Measurements from ENCODE around the gene VPS11.
"Not testable (repeated sequence)": the region's sequence is repeated elsewhere in the genome, so short reads cannot be mapped to it uniquely, and the experiment has no call there.

VPS11 gene

DNA sequence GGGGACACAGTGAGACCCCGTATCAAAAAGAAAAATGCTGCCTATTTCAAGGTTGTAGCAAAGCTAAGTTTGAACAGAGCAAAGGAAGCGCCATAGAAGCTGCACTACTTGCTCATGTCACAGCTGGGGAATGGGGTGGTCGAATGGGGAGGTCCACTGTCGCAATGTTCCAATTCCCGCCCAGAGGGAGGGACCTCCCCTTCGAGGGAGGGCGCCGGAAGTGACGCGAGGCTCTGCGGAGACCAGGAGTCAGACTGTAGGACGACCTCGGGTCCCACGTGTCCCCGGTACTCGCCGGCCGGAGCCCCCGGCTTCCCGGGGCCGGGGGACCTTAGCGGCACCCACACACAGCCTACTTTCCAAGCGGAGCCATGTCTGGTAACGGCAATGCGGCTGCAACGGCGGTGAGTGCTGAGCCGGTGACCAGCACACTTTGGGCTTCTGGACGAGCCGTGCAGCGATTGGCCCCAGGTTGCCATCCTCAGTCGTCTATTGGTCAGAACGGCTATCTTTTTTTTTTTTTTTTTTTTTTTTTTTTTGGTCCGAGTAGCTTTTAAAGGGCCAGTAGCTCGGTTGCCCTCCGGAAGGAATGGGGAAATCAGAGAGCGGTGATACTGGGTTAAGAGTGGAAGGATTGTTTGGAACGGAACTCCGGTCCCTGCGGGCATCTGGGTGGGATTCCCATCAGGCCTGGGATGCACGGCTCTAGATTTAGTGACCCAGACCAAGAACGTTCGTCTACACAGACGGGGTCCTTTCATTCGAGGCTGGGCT, 17.2 kb downstream of the VPS11 start, which contains the start of gene HMBS:
TSS of gene HMBS (plus strand) at position 219 of the 774 bp plus-strand sequence. CDS start at position 372, 153 bp downstream.
- DNase-seq, result peak; percentile 74 to 90 (median 87)

DNA sequence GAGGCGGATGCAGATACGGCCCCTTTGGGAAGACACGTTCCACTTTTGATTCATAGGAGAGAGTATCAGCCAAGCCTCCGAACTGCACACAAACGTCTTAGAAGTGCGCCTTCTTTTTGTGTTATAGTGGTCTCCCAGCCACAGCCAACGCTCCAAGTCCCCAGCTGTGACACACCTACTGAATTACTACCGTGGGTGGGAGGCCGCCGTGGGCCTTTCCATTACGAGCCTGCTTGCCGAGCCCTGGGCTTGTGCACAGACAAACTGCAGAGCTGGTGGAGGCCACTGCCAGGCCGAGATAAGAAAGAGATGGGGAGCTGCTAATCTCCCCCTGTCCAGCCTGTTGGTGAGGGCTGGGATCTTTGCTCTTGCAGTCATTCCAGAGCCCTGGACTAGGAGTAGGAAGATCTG, 17.8 kb downstream of the VPS11 start:
- peak in 4 of 6 experiments; percentile 9 to 48 (median 25) for DNase-seq

DNA sequence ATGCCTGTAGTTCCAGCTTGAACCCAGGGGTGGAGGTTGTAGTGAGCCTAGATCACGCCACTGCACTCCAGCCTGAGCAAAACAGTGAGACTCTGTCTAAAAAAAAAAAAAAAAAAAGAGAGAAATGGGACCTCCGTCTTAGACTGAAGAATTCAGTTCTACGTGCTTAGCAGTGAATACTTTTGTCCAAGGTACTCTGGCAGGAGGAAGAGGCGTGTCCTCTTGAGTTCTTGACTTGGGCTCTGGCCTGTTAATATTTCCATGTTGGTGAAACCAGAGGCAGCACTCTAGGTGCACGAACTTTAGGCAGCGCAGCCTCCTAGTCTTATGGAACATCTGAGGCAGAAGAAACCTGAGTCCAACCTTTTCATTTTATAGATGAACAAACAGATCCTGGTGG, 19.5 kb downstream of the VPS11 start:
- no peak for DNase-seq

DNA sequence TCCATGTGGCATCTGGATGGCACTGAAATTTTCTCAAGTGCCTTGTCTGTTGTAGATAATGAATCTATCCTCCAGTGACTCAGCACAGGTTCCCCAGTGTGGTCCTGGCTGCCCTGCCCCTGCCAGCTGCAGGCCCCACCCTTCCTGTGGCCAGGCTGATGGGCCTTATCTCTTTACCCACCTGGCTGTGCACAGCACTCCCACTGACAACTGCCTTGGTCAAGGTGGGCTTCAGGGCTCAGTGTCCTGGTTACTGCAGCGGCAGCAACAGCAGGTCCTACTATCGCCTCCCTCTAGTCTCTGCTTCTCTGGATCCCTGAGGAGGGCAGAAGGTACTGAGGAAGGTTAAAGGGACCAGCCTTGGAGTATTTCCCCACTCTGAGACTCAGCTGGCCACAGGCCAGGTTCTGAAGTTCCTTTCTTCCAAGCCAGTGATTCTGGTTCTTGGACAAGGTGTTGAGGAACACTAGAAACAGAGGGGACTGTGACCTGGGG, 20.2 kb downstream of the VPS11 start:
- DNase-seq, result no peak

DNA sequence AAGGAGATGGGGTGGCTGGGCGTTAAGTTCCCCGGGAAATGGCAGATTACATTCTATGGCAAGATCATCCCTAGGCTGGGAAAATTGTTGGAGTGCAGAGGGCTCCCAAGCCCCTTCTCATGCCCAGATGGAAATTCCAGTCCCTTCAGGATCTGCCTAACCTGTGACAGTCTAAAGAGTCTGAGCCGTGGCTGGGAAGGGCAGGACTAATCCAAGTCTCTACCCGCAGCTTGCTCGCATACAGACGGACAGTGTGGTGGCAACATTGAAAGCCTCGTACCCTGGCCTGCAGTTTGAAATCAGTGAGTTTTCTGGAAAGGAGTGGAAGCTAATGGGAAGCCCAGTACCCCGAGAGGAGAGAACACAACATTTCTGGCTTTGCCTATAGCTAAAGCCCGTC, 20.8 kb downstream of the VPS11 start:
- DNase-seq, result no peak

DNA sequence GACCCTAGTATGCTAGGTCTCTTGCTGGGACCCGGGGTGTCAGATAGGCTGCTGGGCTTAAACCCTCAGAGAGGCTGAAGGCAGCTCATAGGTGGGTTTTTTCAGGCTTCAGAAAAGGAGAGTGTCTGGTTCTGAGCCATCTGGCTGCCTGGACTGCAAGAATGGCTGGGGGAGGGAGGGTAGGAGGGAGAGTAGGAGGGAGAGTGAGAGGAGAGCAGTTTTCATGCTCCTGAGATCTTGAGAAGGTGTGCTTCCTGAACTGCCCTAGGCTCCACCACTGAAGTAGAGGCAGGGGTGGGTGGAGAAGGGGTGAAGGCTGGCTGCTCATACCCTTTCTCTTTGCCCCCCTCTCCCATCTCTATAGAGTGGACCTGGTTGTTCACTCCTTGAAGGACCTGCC, 21.7 kb downstream of the VPS11 start:
- DNase-seq, result no peak

DNA sequence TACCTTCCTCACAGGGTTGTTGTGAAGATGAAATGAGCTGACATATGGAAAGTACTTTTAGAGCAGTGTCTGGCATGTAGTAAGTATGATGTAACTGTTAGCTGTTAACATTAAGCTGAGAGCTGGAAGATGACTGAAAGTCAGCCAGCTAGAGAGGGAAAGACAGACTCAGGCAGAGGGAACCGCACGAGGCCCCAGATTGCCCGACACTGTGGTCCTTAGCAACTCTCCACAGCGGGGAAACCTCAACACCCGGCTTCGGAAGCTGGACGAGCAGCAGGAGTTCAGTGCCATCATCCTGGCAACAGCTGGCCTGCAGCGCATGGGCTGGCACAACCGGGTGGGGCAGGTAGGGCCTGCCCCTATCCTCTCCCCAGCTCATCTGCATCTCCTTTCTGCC, 23.6 kb downstream of the VPS11 start:
- no peak for DNase-seq

DNA sequence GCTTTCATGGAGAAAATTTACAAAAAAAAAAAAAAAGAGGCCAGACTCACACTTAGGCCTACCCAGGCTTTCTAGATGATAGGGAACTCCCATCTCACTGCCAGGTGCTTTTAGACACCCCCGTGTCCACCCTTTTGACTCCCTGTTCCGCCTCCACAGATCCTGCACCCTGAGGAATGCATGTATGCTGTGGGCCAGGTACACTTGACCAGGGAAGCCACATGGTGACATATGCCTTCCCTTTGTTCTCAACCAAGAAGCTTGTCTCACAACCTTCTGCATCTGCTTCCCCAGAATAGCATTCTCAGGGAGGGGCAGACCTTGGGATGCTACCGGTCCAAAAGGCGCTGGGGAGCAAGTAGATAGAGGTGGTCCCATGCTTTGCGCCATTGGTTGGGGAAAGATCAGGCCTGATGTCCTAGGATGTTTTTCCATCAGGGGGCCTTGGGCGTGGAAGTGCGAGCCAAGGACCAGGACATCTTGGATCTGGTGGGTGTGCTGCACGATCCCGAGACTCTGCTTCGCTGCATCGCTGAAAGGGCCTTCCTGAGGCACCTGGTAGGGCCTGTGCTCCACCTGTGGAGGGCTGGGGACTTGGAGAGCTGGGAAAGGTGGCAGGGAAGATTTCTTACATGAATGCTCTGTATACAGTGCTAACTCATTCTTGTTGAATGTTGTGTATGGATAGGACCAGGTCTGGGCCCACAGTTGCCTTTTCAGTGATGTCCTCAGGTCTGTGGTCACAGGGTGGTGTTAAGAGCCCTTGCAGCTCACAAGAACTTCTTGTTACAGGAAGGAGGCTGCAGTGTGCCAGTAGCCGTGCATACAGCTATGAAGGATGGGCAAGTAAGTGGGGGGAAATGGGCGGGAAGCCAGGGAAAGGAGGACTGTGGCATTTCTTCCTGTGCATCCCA, 24.6 kb downstream of the VPS11 start:
- DNase-seq, result no peak

DNA sequence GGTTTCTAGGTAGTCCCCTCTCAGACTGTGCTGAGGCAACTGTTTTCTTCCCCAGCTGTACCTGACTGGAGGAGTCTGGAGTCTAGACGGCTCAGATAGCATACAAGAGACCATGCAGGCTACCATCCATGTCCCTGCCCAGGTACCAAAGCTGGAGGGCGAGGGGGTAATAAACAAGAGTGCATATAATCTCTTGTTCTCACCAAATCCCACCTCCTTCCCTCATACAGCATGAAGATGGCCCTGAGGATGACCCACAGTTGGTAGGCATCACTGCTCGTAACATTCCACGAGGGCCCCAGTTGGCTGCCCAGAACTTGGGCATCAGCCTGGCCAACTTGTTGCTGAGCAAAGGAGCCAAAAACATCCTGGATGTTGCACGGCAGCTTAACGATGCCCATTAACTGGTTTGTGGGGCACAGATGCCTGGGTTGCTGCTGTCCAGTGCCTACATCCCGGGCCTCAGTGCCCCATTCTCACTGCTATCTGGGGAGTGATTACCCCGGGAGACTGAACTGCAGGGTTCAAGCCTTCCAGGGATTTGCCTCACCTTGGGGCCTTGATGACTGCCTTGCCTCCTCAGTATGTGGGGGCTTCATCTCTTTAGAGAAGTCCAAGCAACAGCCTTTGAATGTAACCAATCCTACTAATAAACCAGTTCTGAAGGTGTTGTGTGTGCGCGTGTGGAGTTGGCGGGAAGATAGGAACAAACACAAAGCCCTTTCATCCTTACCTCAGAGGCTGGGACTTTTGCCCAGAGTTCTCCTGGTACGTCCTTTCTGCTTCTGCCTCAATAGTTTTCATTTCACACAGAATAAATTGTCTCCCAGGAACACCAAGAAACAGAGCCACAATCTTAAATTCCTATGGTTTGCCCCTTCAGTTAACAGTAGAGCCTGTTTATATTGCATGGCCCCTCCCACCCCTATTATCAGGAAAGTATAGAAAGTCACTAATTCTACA, 25.5 kb downstream of the VPS11 start:
- no peak for DNase-seq

DNA sequence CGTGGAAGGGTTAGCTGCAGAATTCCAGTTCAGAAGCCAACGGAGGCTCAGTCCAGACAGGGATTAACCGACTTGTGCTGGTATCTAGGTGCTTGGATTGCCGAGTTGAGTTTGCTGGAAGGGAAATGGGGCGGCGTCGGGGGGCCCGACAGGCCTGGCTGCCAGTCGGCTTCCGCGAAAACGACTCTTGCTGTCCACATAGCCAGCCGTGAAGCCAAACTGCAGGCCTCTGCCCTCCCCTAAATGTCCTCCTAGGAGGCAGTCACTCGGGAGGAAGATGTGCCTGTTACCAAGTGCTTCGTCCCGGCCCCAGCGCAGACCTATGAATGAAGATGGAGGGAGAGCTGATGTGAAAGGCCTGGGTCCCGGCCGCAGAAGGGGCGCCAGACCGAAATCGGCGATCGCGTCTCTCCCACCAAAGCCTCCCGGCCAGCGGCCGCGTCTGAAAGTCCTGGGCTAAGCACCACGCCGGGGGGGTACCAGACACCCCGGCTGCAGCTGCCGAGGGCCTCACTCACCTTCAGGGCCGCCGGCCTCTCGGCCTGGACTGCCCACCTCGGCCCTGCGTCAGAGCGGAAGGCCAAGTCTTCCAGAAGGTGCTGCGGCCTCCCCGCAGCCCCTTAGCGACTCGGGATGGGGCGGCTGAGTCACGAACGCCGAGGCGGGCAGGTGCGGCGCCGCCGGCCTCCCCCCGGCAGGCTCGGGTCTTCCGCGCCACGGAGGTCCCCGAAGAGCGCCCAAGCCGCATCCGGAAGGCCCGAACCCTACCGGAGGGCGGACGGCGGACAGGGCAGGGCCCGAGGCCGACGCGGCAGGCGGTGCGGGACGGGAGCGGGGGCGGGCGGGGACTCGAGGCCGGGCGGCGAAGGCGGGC, 26.6 kb downstream of the VPS11 start:
- peak in 3 of 6 experiments; percentile 48 to 57 (median 56) for DNase-seq

DNA sequence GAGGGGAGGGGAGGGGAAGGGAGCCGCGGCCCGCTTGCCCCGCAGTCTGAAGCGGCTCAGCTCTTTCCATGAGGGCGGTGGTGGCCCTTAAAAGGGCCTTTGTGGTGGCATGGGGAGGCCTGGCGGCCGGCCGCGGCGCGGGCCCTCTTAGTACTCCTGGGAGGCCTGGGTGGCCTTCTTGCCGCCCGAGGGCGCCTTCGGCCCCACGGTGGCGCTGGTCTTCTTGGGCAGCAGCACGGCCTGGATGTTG, 27.1 kb downstream of the VPS11 start:
- peak in 1 of 6 experiments; percentile 46 for DNase-seq

DNA sequence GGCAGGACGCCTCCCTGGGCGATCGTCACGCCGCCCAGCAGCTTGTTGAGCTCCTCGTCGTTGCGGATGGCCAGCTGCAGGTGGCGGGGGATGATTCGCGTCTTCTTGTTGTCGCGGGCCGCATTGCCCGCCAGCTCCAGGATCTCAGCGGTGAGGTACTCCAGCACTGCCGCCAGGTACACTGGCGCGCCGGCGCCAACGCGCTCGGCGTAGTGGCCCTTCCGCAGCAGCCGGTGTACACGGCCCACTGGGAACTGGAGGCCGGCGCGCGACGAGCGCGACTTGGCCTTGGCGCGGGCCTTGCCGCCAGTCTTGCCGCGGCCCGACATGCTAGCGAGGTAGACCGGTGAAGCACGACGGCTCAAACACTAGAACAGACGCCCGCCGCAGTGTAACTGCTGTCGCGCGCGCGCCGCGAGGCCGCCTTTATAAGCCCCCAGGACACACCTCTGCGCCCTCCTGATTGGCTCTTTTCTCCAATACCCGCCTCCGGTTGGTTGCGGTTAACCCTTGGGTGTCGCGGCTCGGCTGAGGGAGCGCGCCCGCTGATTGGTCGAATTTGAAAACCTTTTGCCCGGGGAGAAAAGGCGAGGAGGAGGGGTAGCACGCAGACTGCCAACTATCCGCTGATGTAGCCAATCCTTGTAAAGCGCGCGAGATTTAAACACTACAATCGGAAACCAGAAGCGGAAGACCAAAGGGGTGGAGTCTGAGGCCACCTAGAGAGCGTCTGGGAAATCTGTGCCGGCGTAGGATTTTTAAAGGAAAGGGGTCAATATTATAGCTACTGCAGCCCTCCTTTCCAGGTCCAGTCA, 27.7 kb downstream of the VPS11 start:
- peak; percentile 99 to 100 (median 100) for DNase-seq

DNA sequence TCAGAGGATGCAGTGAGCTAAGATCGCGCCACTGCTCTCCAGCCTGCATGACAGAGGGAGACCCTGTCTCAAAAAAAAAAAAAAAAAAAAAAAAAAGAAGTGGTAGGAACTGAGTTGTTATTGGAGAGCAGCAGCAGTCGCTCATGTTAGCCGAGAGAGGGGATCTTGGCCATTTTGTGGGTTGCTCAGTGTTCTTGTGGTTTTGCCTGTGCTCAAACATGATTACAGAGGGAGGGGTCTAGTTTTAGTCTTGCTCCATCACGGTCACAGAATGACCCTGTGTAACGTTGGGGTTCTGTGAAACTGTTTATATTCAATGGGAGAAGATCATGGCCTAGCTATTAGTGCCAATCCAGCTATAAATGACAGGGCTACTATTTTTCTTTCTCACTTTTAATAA, 32.1 kb downstream of the VPS11 start:
- DNase-seq, result no peak

DNA sequence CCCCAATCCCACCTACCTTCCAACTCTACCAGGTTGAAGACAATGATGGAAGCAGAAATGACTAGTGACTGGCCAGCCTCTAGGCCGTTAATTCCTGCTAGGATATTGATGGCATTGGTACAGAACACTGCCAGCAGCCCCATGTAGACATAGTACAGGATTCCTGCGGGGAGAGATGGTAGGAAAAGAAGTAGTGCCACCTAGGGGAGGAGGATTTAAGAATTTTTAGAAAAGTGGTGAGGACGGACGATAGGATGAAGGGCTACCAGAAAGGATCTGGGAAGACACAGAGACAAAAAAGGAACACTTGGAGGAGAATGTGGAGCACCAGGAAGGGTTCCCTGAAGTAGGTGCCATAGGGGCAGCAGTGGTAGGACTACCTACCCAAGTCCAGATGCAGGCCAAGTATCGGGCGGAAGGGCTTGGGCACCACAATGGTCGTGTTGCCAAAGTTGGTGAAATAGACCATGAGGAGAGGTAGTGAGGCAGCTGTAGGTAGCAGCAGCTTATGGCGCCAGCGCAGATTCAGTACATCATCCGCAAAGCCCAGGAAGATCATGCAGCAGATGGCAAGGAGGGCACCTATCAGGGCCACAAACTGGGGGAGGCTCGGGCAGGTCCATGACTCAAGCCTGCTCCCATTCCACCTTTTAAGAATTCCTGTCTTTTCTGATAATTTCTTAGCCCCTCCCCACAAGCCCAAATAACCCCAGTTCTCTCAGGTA, 32.8 kb downstream of the VPS11 start:
- no peak for DNase-seq

DNA sequence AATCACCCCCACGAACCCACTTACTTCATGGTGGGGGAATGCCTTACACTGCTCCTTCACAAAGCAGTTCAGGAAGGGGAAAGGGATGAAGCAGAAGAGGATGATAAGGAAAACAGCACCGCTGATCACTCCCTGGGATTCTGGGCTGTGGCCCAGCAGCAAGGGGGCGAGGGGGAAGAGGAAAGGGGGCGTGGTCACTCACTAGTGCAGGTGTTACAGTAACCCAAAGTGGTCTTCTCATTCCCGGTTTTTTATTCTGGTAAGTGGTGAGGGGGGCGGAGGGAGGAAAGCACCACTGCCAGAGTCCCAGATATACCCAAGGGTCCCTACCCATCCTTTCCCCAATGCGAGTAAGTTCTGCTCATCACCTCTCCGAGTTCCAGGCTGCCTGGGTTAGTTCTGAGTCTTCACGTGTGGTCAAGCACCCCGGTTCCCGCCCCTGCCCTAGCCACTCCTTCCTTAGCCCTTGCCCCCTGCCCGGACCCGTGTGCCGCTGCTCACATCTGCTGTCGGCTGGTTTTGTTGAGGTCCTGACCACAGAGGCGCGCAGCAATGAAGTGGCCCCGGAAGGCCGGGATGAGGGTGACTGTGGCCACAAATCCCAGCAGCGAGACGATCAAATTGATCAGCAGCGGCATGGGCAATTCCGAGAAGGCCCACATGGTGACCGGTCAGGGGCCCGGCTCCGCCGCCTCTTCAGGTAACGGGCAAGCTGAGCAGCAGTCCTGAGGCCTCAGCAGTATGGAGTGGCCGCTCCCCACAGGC, 33.6 kb downstream of the VPS11 start:
- DNase-seq, result no peak

DNA sequence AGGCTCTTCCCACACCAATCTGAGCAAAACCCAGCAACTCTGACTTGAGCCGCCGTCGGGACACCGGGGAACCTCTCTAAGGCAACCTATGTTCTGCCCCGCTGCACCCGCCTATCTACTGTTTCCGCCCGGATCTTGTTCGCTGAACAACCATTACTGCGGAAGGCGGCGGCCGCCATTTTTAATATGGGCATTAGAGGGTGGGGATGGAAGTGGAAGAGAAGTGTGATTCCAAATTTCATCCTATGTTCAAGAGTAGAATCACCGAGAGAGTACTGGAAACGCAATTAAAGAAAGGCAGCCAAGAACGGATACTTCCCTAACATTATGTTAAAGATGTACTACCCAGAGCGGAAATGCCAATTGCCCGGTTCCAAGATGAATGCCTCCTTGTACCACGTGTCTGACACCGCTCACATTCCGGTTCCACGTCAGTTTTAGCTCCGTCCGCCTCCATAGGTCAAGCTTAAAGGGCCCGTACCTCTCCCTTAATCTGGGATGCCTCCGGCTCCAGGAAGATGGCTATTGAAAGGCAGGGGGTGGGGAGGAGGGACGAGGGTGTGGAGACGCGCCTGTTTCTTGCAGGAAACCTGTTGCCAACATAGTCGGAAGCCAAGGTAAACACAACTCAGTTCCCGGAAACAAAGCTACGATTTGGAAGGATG, 34.3 kb downstream of the VPS11 start, which contains the start of gene DPAGT1:
TSS of gene DPAGT1 (minus strand) at position 95 of the 665 bp plus-strand sequence. CDS start 198 bp downstream, outside the sequence.
- peak; percentile 72 to 97 (median 84) for DNase-seq

DNA sequence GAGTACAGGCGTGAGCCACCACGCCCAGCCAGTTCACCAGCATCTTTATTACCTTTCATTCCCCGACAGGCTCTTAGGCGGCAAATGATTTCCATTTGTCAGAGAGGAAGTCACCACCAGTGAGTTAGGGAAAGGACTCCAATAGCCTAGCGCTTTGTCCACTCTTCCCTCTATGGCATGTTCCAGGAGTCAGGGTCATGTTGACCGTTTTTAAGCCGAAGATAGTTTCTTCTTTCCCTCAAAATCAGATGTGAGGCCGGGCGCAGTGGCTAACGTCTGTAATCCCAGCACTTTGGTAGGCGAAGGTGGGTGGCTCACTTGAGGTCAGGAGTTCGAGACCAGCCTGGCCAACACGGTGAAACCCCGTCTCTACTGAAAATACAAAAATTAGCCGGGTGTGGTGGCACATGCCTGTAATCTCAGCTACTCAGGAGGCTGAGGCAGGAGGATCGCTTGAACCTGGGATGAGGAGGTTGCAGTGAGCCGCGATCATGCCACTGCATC, 35.6 kb downstream of the VPS11 start:
- not testable (repeated sequence) for DNase-seq

DNA sequence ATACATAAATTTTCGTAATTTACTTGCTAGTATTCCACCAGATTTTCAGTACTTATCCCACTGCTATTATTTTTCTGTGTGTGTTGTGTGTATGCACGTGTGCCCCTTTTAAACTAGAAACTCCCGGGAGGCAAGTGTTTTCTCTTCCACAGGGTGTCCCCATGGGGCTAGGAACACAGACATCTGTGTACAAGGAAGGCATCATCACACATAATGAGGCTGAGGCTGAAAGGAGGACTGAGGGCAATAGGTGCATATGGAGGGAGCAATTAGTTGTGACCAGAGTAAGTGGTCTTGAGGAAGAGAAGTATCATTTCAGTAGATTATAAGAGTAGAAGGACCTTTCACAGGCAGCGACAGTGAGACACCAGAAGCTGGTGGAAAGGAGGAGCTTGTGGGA, 36.2 kb downstream of the VPS11 start:
- peak in 1 of 6 experiments; percentile 6 for DNase-seq

All from stimulated activated naive CD4-positive, alpha-beta T cell (primary cell).